ENCODE results near the gene SAMM50.

SAMM50 gene

GRCh38 chr22:43968614-43969013, 13.4 kb downstream of the SAMM50 start:
- H3K4me3 ChIP-seq (ENCODE audit: control insufficient read depth in 1 of 7, extremely low read depth in 1 of 7, insufficient read depth in 4 of 7, low read depth in 2 of 7, low read length in 6 of 7) = no peak overlapping the region
- H3K27me3 ChIP-seq (replicated peaks in 2 of 5; ENCODE audit: control insufficient read depth in 4 of 5, insufficient read depth in 5 of 5, low read length in 4 of 5) = no peaks in the 10 kb centered on the region
- WGBS (ENCODE audit: insufficient coverage) = 95% methylated on average over 4 of the region's 7 CpGs
- ChIA-PET POLR2A (interaction anchor here (0.5 kb wide), 1 partner anchor 16 kb away, joined by 3 read pairs; no protein-coding TSS in a partner anchor), CTCF (no interaction called here)
- H3K9me3 ChIP-seq (ENCODE audit: control extremely low read depth in 1 of 5, control insufficient read depth in 4 of 5, insufficient read depth in 2 of 5, low read depth in 1 of 5, low read length in 4 of 5) = no peaks in the 10 kb centered on the region
- H3K27ac ChIP-seq (ENCODE audit: insufficient read depth in 1 of 2, low read depth in 1 of 2, low read length in 2 of 2, poor library complexity in 1 of 2, severe bottlenecking in 2 of 2) = no peak overlapping the region
- DNase-seq = no peak
- peaks cover 26 to 83% (median 68%) of the 10 kb centered on the region in 4 experiments for H3K36me3 ChIP-seq (ENCODE audit: control insufficient read depth in 4 of 4, insufficient read depth in 4 of 4, low read length in 3 of 4)
- H3K4me1 ChIP-seq (ENCODE audit: control extremely low read depth in 1 of 4, control insufficient read depth in 4 of 4, insufficient read depth in 4 of 4, low read length in 3 of 4) = no peaks in the 10 kb centered on the region

- Histone ChIP-seq H3K4me3 (ENCODE audit: control insufficient read depth in 1 of 7, extremely low read depth in 1 of 7, insufficient read depth in 4 of 7, low read depth in 2 of 7, low read length in 6 of 7) (no peak overlapping the region), H3K27ac (ENCODE audit: insufficient read depth in 1 of 2, low read depth in 1 of 2, low read length in 2 of 2, poor library complexity in 1 of 2, severe bottlenecking in 2 of 2) (no peak overlapping the region), H3K27me3 (replicated peaks in 2 of 5; ENCODE audit: control insufficient read depth in 4 of 5, insufficient read depth in 5 of 5, low read length in 4 of 5) (no peaks in the 10 kb centered on the region), H3K9me3 (ENCODE audit: control extremely low read depth in 1 of 5, control insufficient read depth in 4 of 5, insufficient read depth in 2 of 5, low read depth in 1 of 5, low read length in 4 of 5) (no peaks in the 10 kb centered on the region), H3K4me1 (ENCODE audit: control extremely low read depth in 1 of 4, control insufficient read depth in 4 of 4, insufficient read depth in 4 of 4, low read length in 3 of 4) (no peaks in the 10 kb centered on the region), H3K36me3 (ENCODE audit: control insufficient read depth in 4 of 4, insufficient read depth in 4 of 4, low read length in 3 of 4) (peaks cover 26 to 83% (median 69%) of the 10 kb centered on the region in 4 experiments)
- ChIA-PET POLR2A (no interaction called here), CTCF (no interaction called here)
- WGBS (ENCODE audit: insufficient coverage) = 91% methylated on average over 16 of the region's 19 CpGs
- peak in 1 of 3 donors; percentile 32 for DNase-seq
These were observed 14.0 kb downstream of the SAMM50 start for GRCh38 chr22:43969021-43969878.

- no peaks in the 10 kb centered on the region for H3K27me3 ChIP-seq (replicated peaks in 2 of 5; ENCODE audit: control insufficient read depth in 4 of 5, insufficient read depth in 5 of 5, low read length in 4 of 5)
- H3K9me3 ChIP-seq (ENCODE audit: control extremely low read depth in 1 of 5, control insufficient read depth in 4 of 5, insufficient read depth in 2 of 5, low read depth in 1 of 5, low read length in 4 of 5) = no peaks in the 10 kb centered on the region
- ChIA-PET POLR2A (no interaction called here), CTCF (no interaction called here)
- no peak overlapping the region for H3K4me3 ChIP-seq (ENCODE audit: control insufficient read depth in 1 of 7, extremely low read depth in 1 of 7, insufficient read depth in 4 of 7, low read depth in 2 of 7, low read length in 6 of 7)
- DNase-seq = no peak
- WGBS (ENCODE audit: insufficient coverage) = 94% methylated on average over 5 of the region's 8 CpGs
- H3K36me3 ChIP-seq (ENCODE audit: control insufficient read depth in 4 of 4, insufficient read depth in 4 of 4, low read length in 3 of 4) = peaks cover 21 to 85% (median 68%) of the 10 kb centered on the region in 4 experiments
- H3K27ac ChIP-seq (ENCODE audit: insufficient read depth in 1 of 2, low read depth in 1 of 2, low read length in 2 of 2, poor library complexity in 1 of 2, severe bottlenecking in 2 of 2) = no peak overlapping the region
- H3K4me1 ChIP-seq (ENCODE audit: control extremely low read depth in 1 of 4, control insufficient read depth in 4 of 4, insufficient read depth in 4 of 4, low read length in 3 of 4) = no peaks in the 10 kb centered on the region
These were observed 14.9 kb downstream of the SAMM50 start for GRCh38 chr22:43969989-43970755.

GRCh38 chr22:43971112-43971511, 15.9 kb downstream of the SAMM50 start:
- Histone ChIP-seq H3K27me3 (replicated peaks in 2 of 5; ENCODE audit: control insufficient read depth in 4 of 5, insufficient read depth in 5 of 5, low read length in 4 of 5) (no peaks in the 10 kb centered on the region), H3K4me3 (ENCODE audit: control insufficient read depth in 1 of 7, extremely low read depth in 1 of 7, insufficient read depth in 4 of 7, low read depth in 2 of 7, low read length in 6 of 7) (no peak overlapping the region), H3K9me3 (ENCODE audit: control extremely low read depth in 1 of 5, control insufficient read depth in 4 of 5, insufficient read depth in 2 of 5, low read depth in 1 of 5, low read length in 4 of 5) (no peaks in the 10 kb centered on the region), H3K36me3 (ENCODE audit: control insufficient read depth in 4 of 4, insufficient read depth in 4 of 4, low read length in 3 of 4) (peaks cover 19 to 85% (median 69%) of the 10 kb centered on the region in 4 experiments), H3K27ac (ENCODE audit: insufficient read depth in 1 of 2, low read depth in 1 of 2, low read length in 2 of 2, poor library complexity in 1 of 2, severe bottlenecking in 2 of 2) (no peak overlapping the region), H3K4me1 (ENCODE audit: control extremely low read depth in 1 of 4, control insufficient read depth in 4 of 4, insufficient read depth in 4 of 4, low read length in 3 of 4) (no peaks in the 10 kb centered on the region)
- DNase-seq = no peak
- WGBS (ENCODE audit: insufficient coverage) = 85% methylated on average over 8 of the region's 8 CpGs
- ChIA-PET CTCF (no interaction called here), POLR2A (no interaction called here)

- Histone ChIP-seq H3K4me1 (ENCODE audit: control extremely low read depth in 1 of 4, control insufficient read depth in 4 of 4, insufficient read depth in 4 of 4, low read length in 3 of 4) (no peaks in the 10 kb centered on the region), H3K9me3 (ENCODE audit: control extremely low read depth in 1 of 5, control insufficient read depth in 4 of 5, insufficient read depth in 2 of 5, low read depth in 1 of 5, low read length in 4 of 5) (no peaks in the 10 kb centered on the region), H3K4me3 (ENCODE audit: control insufficient read depth in 1 of 7, extremely low read depth in 1 of 7, insufficient read depth in 4 of 7, low read depth in 2 of 7, low read length in 6 of 7) (no peak overlapping the region), H3K27ac (ENCODE audit: insufficient read depth in 1 of 2, low read depth in 1 of 2, low read length in 2 of 2, poor library complexity in 1 of 2, severe bottlenecking in 2 of 2) (no peak overlapping the region), H3K36me3 (ENCODE audit: control insufficient read depth in 4 of 4, insufficient read depth in 4 of 4, low read length in 3 of 4) (peaks cover 14 to 87% (median 74%) of the 10 kb centered on the region in 4 experiments), H3K27me3 (replicated peaks in 2 of 5; ENCODE audit: control insufficient read depth in 4 of 5, insufficient read depth in 5 of 5, low read length in 4 of 5) (no peaks in the 10 kb centered on the region)
- WGBS (ENCODE audit: insufficient coverage) = 100% methylated on average over 10 of the region's 10 CpGs
- DNase-seq = no peak
- ChIA-PET POLR2A (no interaction called here), CTCF (no interaction called here)
These were observed 17.8 kb downstream of the SAMM50 start for GRCh38 chr22:43972931-43973462.

- 97% methylated on average over 19 of the region's 19 CpGs for WGBS (ENCODE audit: insufficient coverage)
- no peak for DNase-seq
- Histone ChIP-seq H3K4me1 (ENCODE audit: control extremely low read depth in 1 of 4, control insufficient read depth in 4 of 4, insufficient read depth in 4 of 4, low read length in 3 of 4) (no peaks in the 10 kb centered on the region), H3K36me3 (ENCODE audit: control insufficient read depth in 4 of 4, insufficient read depth in 4 of 4, low read length in 3 of 4) (peaks cover 14 to 88% (median 72%) of the 10 kb centered on the region in 4 experiments), H3K27me3 (replicated peaks in 2 of 5; ENCODE audit: control insufficient read depth in 4 of 5, insufficient read depth in 5 of 5, low read length in 4 of 5) (no peaks in the 10 kb centered on the region), H3K27ac (ENCODE audit: insufficient read depth in 1 of 2, low read depth in 1 of 2, low read length in 2 of 2, poor library complexity in 1 of 2, severe bottlenecking in 2 of 2) (no peak overlapping the region), H3K9me3 (ENCODE audit: control extremely low read depth in 1 of 5, control insufficient read depth in 4 of 5, insufficient read depth in 2 of 5, low read depth in 1 of 5, low read length in 4 of 5) (no peaks in the 10 kb centered on the region), H3K4me3 (ENCODE audit: control insufficient read depth in 1 of 7, extremely low read depth in 1 of 7, insufficient read depth in 4 of 7, low read depth in 2 of 7, low read length in 6 of 7) (no peak overlapping the region)
- CTCF ChIA-PET = interaction anchor here (1.0 to 3.4 kb wide), 2 partner anchors 19 to 111 kb away, joined by 3 to 10 read pairs; no protein-coding TSS in a partner anchor
- POLR2A ChIA-PET = no interaction called here
These were observed 18.8 kb downstream of the SAMM50 start for GRCh38 chr22:43974028-43974545.

Measured in common myeloid progenitor, CD34-positive (primary cell).